A549 (cell line): ENCODE results near the gene PNPLA1. TPM values are rescaled to one million over a fixed set of nuclear protein-coding genes. Genes with fewer than 3 reads are reported as not detected.

Experiments
- ATAC-seq, 2 experiments: fragments of 200-7000 bp in 1 of 2; fragments of >200 bp in 1 of 2; cut with Nextera tagmentation in 1 of 2; cut with Tn5 transposase in 1 of 2; 3 replicates each; pipeline versions ENCODE4 v1.8.0 to v1.9.1; 2018 to 2020; ENCODE audit warnings: mild to moderate bottlenecking in 1 of 2, moderate library complexity in 1 of 2
- CTCF ChIA-PET: fragments of 300-600 bp; sonication (Branson Sonifier 250); formaldehyde crosslinking; extraction: SDS; loops from one replicate; lab custom pipeline; 2021; ENCODE audit warnings: antibody characterized with exemption, inconsistent platforms; lab: Yijun Ruan, JAX
- POLR2A ChIA-PET: fragments of 350-600 bp; formaldehyde crosslinking; extraction: SDS; loops from one replicate; lab custom pipeline; 2021; ENCODE audit warnings: antibody characterized with exemption, inconsistent platforms; lab: Yijun Ruan, JAX
- DNase-seq, 2 experiments: peaks; one replicate each; pipeline versions ENCODE4 v3.0.0 to v3.0.0-alpha.2; 2011 to 2016; ENCODE audit warnings: low read depth in 1 of 2, low spot score in 1 of 2
- FAIRE-seq: peaks from 2 replicates; lab custom pipeline; 2011; peaks lifted over from hg19 to GRCh38; lab: Jason Lieb, UNC
- H3K27ac ChIP-seq, 2 experiments: fragments of >200 bp; sonication (Bioruptor Twin); formaldehyde crosslinking; 3 replicates each; pipeline ENCODE4 v1.5.1; 2016 to 2017
- H3K4me1 ChIP-seq: fragments of >200 bp; sonication (Bioruptor Twin); formaldehyde crosslinking; 3 replicates; pipeline ENCODE4 v1.6.1; 2016
- H3K4me2 ChIP-seq: fragments of >200 bp; sonication (Bioruptor Twin); formaldehyde crosslinking; 3 replicates; pipeline ENCODE4 v1.6.1; 2016
- H3K4me3 ChIP-seq: fragments of >200 bp; sonication (Bioruptor Twin); formaldehyde crosslinking; 3 replicates; pipeline ENCODE4 v1.5.1; 2016
- H3K9me3 ChIP-seq: fragments of >200 bp; sonication (Bioruptor Twin); formaldehyde crosslinking; 3 replicates; pipeline ENCODE4 v1.6.1; 2016
- BCL3 ChIP-seq: fragments of >200 bp; sonication (Bioruptor Twin); formaldehyde crosslinking; IDR thresholded peaks from 3 replicates; pipeline ENCODE4 v1.6.1; 2016
- BHLHE40 ChIP-seq: IDR thresholded peaks from 2 replicates; pipeline ENCODE4 v1.6.1; 2012; ENCODE audit warnings: low read depth, low read length, inconsistent platforms
- CBX2 ChIP-seq: fragments of 200-600 bp; sonication (generic); IDR thresholded peaks from 2 replicates; pipeline ENCODE4 v1.6.1; 2016; ENCODE audit warnings: low read depth, mild to moderate bottlenecking, borderline replicate concordance
- EHF ChIP-seq: fragments of 250-450 bp; sonication (Bioruptor Pico); IDR thresholded peaks from 2 replicates; pipeline ENCODE4 v1.5.0; 2020; ENCODE audit warnings: mild to moderate bottlenecking
- ELK1 ChIP-seq: fragments of 150-350 bp; IDR thresholded peaks from 2 replicates; pipeline ENCODE4 v1.6.1; 2014; ENCODE audit warnings: low read depth, mild to moderate bottlenecking, low read length
- FOXS1 ChIP-seq: fragments of 250-450 bp; sonication (Bioruptor Pico); IDR thresholded peaks from 2 replicates; pipeline ENCODE4 v1.5.0; 2020; ENCODE audit warnings: mild to moderate bottlenecking, moderate library complexity
- GATA3 ChIP-seq: IDR thresholded peaks from 2 replicates; pipeline ENCODE4 v1.6.1; 2012; ENCODE audit warnings: borderline replicate concordance
- JUNB ChIP-seq: fragments of >200 bp; sonication (Bioruptor Twin); formaldehyde crosslinking; IDR thresholded peaks from 2 replicates; pipeline ENCODE4 v1.6.1; 2016
- MAFK ChIP-seq: fragments of 450-650 bp; IDR thresholded peaks from 2 replicates; pipeline ENCODE4 v1.6.1; 2014; ENCODE audit not compliant: partially characterized antibody
- NPAS2 ChIP-seq: fragments of 250-450 bp; sonication (Bioruptor Pico); IDR thresholded peaks from 2 replicates; pipeline ENCODE4 v1.8.0; 2022; ENCODE audit warnings: mild to moderate bottlenecking, moderate library complexity, borderline replicate concordance
- PBX3 ChIP-seq: IDR thresholded peaks from 2 replicates; pipeline ENCODE4 v1.6.1; 2012
- POLR2A ChIP-seq: IDR thresholded peaks from 2 replicates; pipeline ENCODE4 v1.6.1; 2012; ENCODE audit warnings: mild to moderate bottlenecking, low read length
- RAD21 ChIP-seq, 2 experiments: fragments of >200 bp in 1 of 2; sonication (Bioruptor Twin) in 1 of 2; formaldehyde crosslinking in 1 of 2; IDR thresholded peaks in 1 of 2; conservative IDR thresholded peaks in 1 of 2; 2 replicates in 1 of 2; 3 replicates in 1 of 2; pipeline ENCODE4 v1.6.1; 2012 to 2018; ENCODE audit warnings: inconsistent platforms in 1 of 2
- RCOR1 ChIP-seq: fragments of 150-350 bp; IDR thresholded peaks from 2 replicates; pipeline ENCODE4 v1.6.1; 2014; ENCODE audit warnings: antibody characterized with exemption, low read length, low read depth
- REST ChIP-seq: fragments of 200-600 bp; sonication (generic); IDR thresholded peaks from 2 replicates; pipeline ENCODE4 v1.6.1; 2016; ENCODE audit warnings: antibody characterized with exemption, mild to moderate bottlenecking, moderate library complexity
- RNF2 ChIP-seq: fragments of 200-600 bp; sonication (generic); IDR thresholded peaks from 2 replicates; pipeline ENCODE4 v1.6.1; 2016; ENCODE audit warnings: low read depth, mild to moderate bottlenecking, antibody characterized with exemption, moderate library complexity, borderline replicate concordance
- SMC3 ChIP-seq: fragments of >200 bp; sonication (Bioruptor Twin); formaldehyde crosslinking; IDR thresholded peaks from 3 replicates; pipeline ENCODE4 v1.6.1; 2018; ENCODE audit warnings: inconsistent platforms
- TFCP2L1 ChIP-seq: fragments of 250-450 bp; sonication (Bioruptor Pico); IDR thresholded peaks from 2 replicates; pipeline ENCODE4 v1.5.0; 2021; ENCODE audit warnings: mild to moderate bottlenecking
- ZSCAN20 ChIP-seq: fragments of 250-450 bp; sonication (Bioruptor Pico); IDR thresholded peaks from 2 replicates; pipeline ENCODE4 v1.8.0; 2022; ENCODE audit warnings: mild to moderate bottlenecking, moderate library complexity
- WGBS: methylation state at CpG from one replicate; pipeline ENCODE4 v1.1.6; 2017; ENCODE audit errors: missing lambda C conversion rate; 5-methylcytosine and 5-hydroxymethylcytosine counted together
- polyA plus RNA-seq, 4 experiments: library from polyadenylated mRNA; depleted of rRNA in 3 of 4; stranded (reverse); fragments of >200 nt; fragmentation: RNase III in 1 of 4; extraction: RNeasy Plus Mini Kit Qiagen cat#74134 plus additional on column Dnase treatment in 1 of 4; gene quantifications; 2 replicates in 3 of 4; 3 replicates in 1 of 4; pipeline ENCODE4 v1.2.3, GENCODE V29; 2011 to 2017

The PNPLA1 gene
- polyA plus RNA-seq, 2 of the 4 experiments (the other 2 are of a cell fraction): 0.09 TPM; not detected in 1

GRCh38 chr6:36284359-36284758, 14.5 kb downstream of the PNPLA1 start:
- TF ChIP-seq SMC3 (no peak), CBX2 (no peak), POLR2A (no peak), REST (no peak)
- TF ChIP-seq, all 56 proteins: peak for 0
- no peak overlapping the region for H3K4me2 ChIP-seq
- ChIA-PET POLR2A (no interaction called here), CTCF (interaction anchor here (10.8 kb wide), 1 partner anchor 17 kb away, joined by 73 read pairs; no protein-coding TSS in a partner anchor)
- ATAC-seq (no peak), FAIRE-seq (no peak), DNase-seq (no peak)
- WGBS: 94% methylated on average over 1 of the region's 1 CpG
- H3K9me3 ChIP-seq: no peaks in the 10 kb centered on the region
- no peak overlapping the region for H3K27ac ChIP-seq
- H3K4me3 ChIP-seq: no peak overlapping the region
- H3K4me1 ChIP-seq: peaks cover 2% of the 10 kb centered on the region; the same call in 2 of the 3 replicates

GRCh38 chr6:36285187-36285671, 15.4 kb downstream of the PNPLA1 start:
- no peak for DNase-seq
- peaks cover 11% of the 10 kb centered on the region for H3K4me1 ChIP-seq
- ChIA-PET POLR2A (no interaction called here), CTCF (interaction anchor here (0.8 to 10.8 kb wide), 3 partner anchors 16 to 146 kb away, joined by 3 to 73 read pairs (median 3); no protein-coding TSS in a partner anchor)
- ATAC-seq: no peak
- H3K4me2 ChIP-seq: no peak overlapping the region
- 85% methylated on average over 26 of the region's 26 CpGs for WGBS
- no peak for FAIRE-seq
- no peak overlapping the region for H3K27ac ChIP-seq
- TF ChIP-seq GATA3: no peak
- TF ChIP-seq JUNB: no peak
- no peak for TF ChIP-seq EHF (CRISPR knock-in tag)
- TF ChIP-seq RAD21 (conservative IDR thresholded peaks at IDR 0.05 in 1 of 2, IDR thresholded peaks at IDR 0.05 in 1 of 2): no peak
- TF ChIP-seq FOXS1 (CRISPR knock-in tag): no peak
- TF ChIP-seq ELK1: no peak
- TF ChIP-seq RNF2: no peak
- TF ChIP-seq BHLHE40: no peak
- no peak for TF ChIP-seq NPAS2
- TF ChIP-seq RCOR1: no peak
- no peak for TF ChIP-seq TFCP2L1
- no peak for TF ChIP-seq ZSCAN20 (CRISPR knock-in tag)
- TF ChIP-seq PBX3: no peak
- no peak for TF ChIP-seq BCL3
- no peak for TF ChIP-seq MAFK
- TF ChIP-seq, all 56 proteins: peak for 0
- Histone ChIP-seq H3K4me3 (no peak overlapping the region), H3K9me3 (no peaks in the 10 kb centered on the region)
